NCI-H526 treated with DMSO at 0.1 percent for 48 hours (cell line): Measurements from ENCODE around the gene GMCL2.
"Not testable (repeated sequence)": the region's sequence is repeated elsewhere in the genome, so short reads cannot be mapped to it uniquely, and the experiment has no call there.

ENCODE experiments used
- DNase-seq: peaks from one replicate; lab custom pipeline; 2025; lab: John Stamatoyannopoulos, UW

Gene GMCL2

GRCh38 chr5:178206166-178207101 is 19.3 kb upstream of the GMCL2 start:
- no peak for DNase-seq

GRCh38 chr5:178205749-178206047 is 18.5 kb upstream of the GMCL2 start:
- no peak for DNase-seq

GRCh38 chr5:178204935-178205748 is 18.0 kb upstream of the GMCL2 start:
- peak; percentile 8 for DNase-seq

- DNase-seq = peak; percentile 77
These were observed 17.2 kb upstream of the GMCL2 start, which contains the start of gene HNRNPAB for GRCh38 chr5:178204182-178204934. Gene HNRNPAB, plus strand, starts transcription at chr5:178204533. Its CDS starts 305 bp downstream, at chr5:178204838.

GRCh38 chr5:178203670-178204181 is 16.6 kb upstream of the GMCL2 start:
- no peak for DNase-seq

GRCh38 chr5:178202541-178202940 is 15.4 kb upstream of the GMCL2 start:
- no peak for DNase-seq

GRCh38 chr5:178201927-178202235 is 14.7 kb upstream of the GMCL2 start:
- no peak for DNase-seq

- no peak for DNase-seq
These were observed 14.2 kb upstream of the GMCL2 start for GRCh38 chr5:178201221-178201926.

GRCh38 chr5:178199581-178200434 is 12.6 kb upstream of the GMCL2 start:
- DNase-seq = no peak

GRCh38 chr5:178198706-178199105 is 11.5 kb upstream of the GMCL2 start:
- no peak for DNase-seq

- DNase-seq = not testable (repeated sequence)
These were observed 11.0 kb upstream of the GMCL2 start for GRCh38 chr5:178198151-178198550.

GRCh38 chr5:178196986-178197385 is 9.8 kb upstream of the GMCL2 start:
- no peak for DNase-seq

GRCh38 chr5:178196281-178196812 is 9.2 kb upstream of the GMCL2 start:
- no peak for DNase-seq

GRCh38 chr5:178194026-178194425 is 6.9 kb upstream of the GMCL2 start:
- no peak for DNase-seq

- no peak for DNase-seq
These were observed 6.2 kb upstream of the GMCL2 start for GRCh38 chr5:178193251-178193809.

- no peak for DNase-seq
These were observed 5.6 kb upstream of the GMCL2 start for GRCh38 chr5:178192787-178193186.

- no peak for DNase-seq
These were observed 5.1 kb upstream of the GMCL2 start for GRCh38 chr5:178192244-178192643.

- no peak for DNase-seq
These were observed 4.5 kb upstream of the GMCL2 start for GRCh38 chr5:178191661-178192060.

- no peak for DNase-seq
These were observed 2.3 kb upstream of the GMCL2 start for GRCh38 chr5:178189433-178189832.

- DNase-seq = no peak
These were observed 744 bp downstream of the GMCL2 start for GRCh38 chr5:178186427-178186826.
